ENCODE measurements around the gene STAC2. TPM values are rescaled to one million over a fixed set of nuclear protein-coding genes. Genes with fewer than 3 reads are reported as not detected.

The STAC2 gene
- total and polyA plus RNA-seq, 9 donors = 0.04 to 0.30 (median 0.18) TPM

- peaks cover 32% of the 10 kb centered on the region for H3K4me1 ChIP-seq (ENCODE audit: control insufficient read depth, insufficient read depth, low read length)
- 70% methylated on average over 11 of the region's 11 CpGs for WGBS (ENCODE audit: insufficient coverage)
- no peak overlapping the region for H3K4me3 ChIP-seq (ENCODE audit: low read length)
- H3K36me3 ChIP-seq (ENCODE audit: control insufficient read depth, insufficient read depth, low read length) = no peaks in the 10 kb centered on the region
- peaks cover 44% of the 10 kb centered on the region for H3K27me3 ChIP-seq (ENCODE audit: control insufficient read depth, insufficient read depth, low read length)
- H3K27ac ChIP-seq (ENCODE audit: low read length) = no peak overlapping the region
- DNase-seq = no peak
- H3K9me3 ChIP-seq (replicated peaks; ENCODE audit: control insufficient read depth, low read depth, low read length) = no peaks in the 10 kb centered on the region
Observed at GRCh38 chr17:39212195-39212810, 13.4 kb downstream of the STAC2 start.

- Histone ChIP-seq H3K4me1 (ENCODE audit: control insufficient read depth, insufficient read depth, low read length) (peaks cover 35% of the 10 kb centered on the region), H3K36me3 (ENCODE audit: control insufficient read depth, insufficient read depth, low read length) (peaks cover 2% of the 10 kb centered on the region), H3K27me3 (ENCODE audit: control insufficient read depth, insufficient read depth, low read length) (peaks cover 29% of the 10 kb centered on the region), H3K4me3 (ENCODE audit: low read length) (peak overlapping the region; percentile 37), H3K27ac (ENCODE audit: low read length) (no peak overlapping the region), H3K9me3 (replicated peaks; ENCODE audit: control insufficient read depth, low read depth, low read length) (no peaks in the 10 kb centered on the region)
- DNase-seq = no peak
- 2% methylated on average over 13 of the region's 22 CpGs for WGBS (ENCODE audit: insufficient coverage)
Observed at GRCh38 chr17:39210093-39210434, 15.7 kb downstream of the STAC2 start.

- no peaks in the 10 kb centered on the region for H3K9me3 ChIP-seq (replicated peaks; ENCODE audit: control insufficient read depth, low read depth, low read length)
- WGBS (ENCODE audit: insufficient coverage) = 3% methylated on average over 29 of the region's 39 CpGs
- H3K4me1 ChIP-seq (ENCODE audit: control insufficient read depth, insufficient read depth, low read length) = peaks cover 35% of the 10 kb centered on the region
- peaks cover 8% of the 10 kb centered on the region for H3K36me3 ChIP-seq (ENCODE audit: control insufficient read depth, insufficient read depth, low read length)
- peak; percentile 80 for DNase-seq
- H3K27me3 ChIP-seq (ENCODE audit: control insufficient read depth, insufficient read depth, low read length) = peaks cover 24% of the 10 kb centered on the region
- H3K27ac ChIP-seq (ENCODE audit: low read length) = no peak overlapping the region
- peak overlapping the region; percentile 37 for H3K4me3 ChIP-seq (ENCODE audit: low read length)
Observed at GRCh38 chr17:39209317-39210092, 16.2 kb downstream of the STAC2 start.

- Histone ChIP-seq H3K4me1 (ENCODE audit: control insufficient read depth, insufficient read depth, low read length) (peaks cover 35% of the 10 kb centered on the region), H3K4me3 (ENCODE audit: low read length) (no peak overlapping the region), H3K36me3 (ENCODE audit: control insufficient read depth, insufficient read depth, low read length) (peaks cover 14% of the 10 kb centered on the region), H3K27me3 (ENCODE audit: control insufficient read depth, insufficient read depth, low read length) (peaks cover 20% of the 10 kb centered on the region), H3K27ac (ENCODE audit: low read length) (no peak overlapping the region), H3K9me3 (replicated peaks; ENCODE audit: control insufficient read depth, low read depth, low read length) (no peaks in the 10 kb centered on the region)
- no peak for DNase-seq
- WGBS (ENCODE audit: insufficient coverage) = 37% methylated on average over 6 of the region's 8 CpGs
Observed at GRCh38 chr17:39208893-39209292, 16.9 kb downstream of the STAC2 start.

GRCh38 chr17:39208136-39208535 is 17.6 kb downstream of the STAC2 start:
- Histone ChIP-seq H3K4me3 (ENCODE audit: low read length) (no peak overlapping the region), H3K36me3 (ENCODE audit: control insufficient read depth, insufficient read depth, low read length) (peaks cover 21% of the 10 kb centered on the region), H3K9me3 (replicated peaks; ENCODE audit: control insufficient read depth, low read depth, low read length) (no peaks in the 10 kb centered on the region), H3K4me1 (ENCODE audit: control insufficient read depth, insufficient read depth, low read length) (peaks cover 35% of the 10 kb centered on the region), H3K27ac (ENCODE audit: low read length) (no peak overlapping the region), H3K27me3 (ENCODE audit: control insufficient read depth, insufficient read depth, low read length) (peaks cover 19% of the 10 kb centered on the region)
- no peak for DNase-seq
- WGBS (ENCODE audit: insufficient coverage) = 48% methylated on average over 7 of the region's 7 CpGs

GRCh38 chr17:39205112-39205526 is 20.6 kb downstream of the STAC2 start:
- no peak for DNase-seq
- Histone ChIP-seq H3K27me3 (ENCODE audit: control insufficient read depth, insufficient read depth, low read length) (peaks cover 8% of the 10 kb centered on the region), H3K4me3 (ENCODE audit: low read length) (no peak overlapping the region), H3K4me1 (ENCODE audit: control insufficient read depth, insufficient read depth, low read length) (peaks cover 37% of the 10 kb centered on the region), H3K9me3 (replicated peaks; ENCODE audit: control insufficient read depth, low read depth, low read length) (no peaks in the 10 kb centered on the region), H3K36me3 (ENCODE audit: control insufficient read depth, insufficient read depth, low read length) (peaks cover 41% of the 10 kb centered on the region), H3K27ac (ENCODE audit: low read length) (no peak overlapping the region)
- 94% methylated on average over 2 of the region's 3 CpGs for WGBS (ENCODE audit: insufficient coverage)

- Histone ChIP-seq H3K4me3 (ENCODE audit: low read length) (no peak overlapping the region), H3K4me1 (ENCODE audit: control insufficient read depth, insufficient read depth, low read length) (peaks cover 32% of the 10 kb centered on the region), H3K27me3 (ENCODE audit: control insufficient read depth, insufficient read depth, low read length) (peaks cover under 1% of the 10 kb centered on the region), H3K9me3 (replicated peaks; ENCODE audit: control insufficient read depth, low read depth, low read length) (no peaks in the 10 kb centered on the region), H3K27ac (ENCODE audit: low read length) (no peak overlapping the region), H3K36me3 (ENCODE audit: control insufficient read depth, insufficient read depth, low read length) (peaks cover 41% of the 10 kb centered on the region)
- no peak for DNase-seq
- 83% methylated on average over 1 of the region's 8 CpGs for WGBS (ENCODE audit: insufficient coverage)
Observed at GRCh38 chr17:39204245-39204644, 21.5 kb downstream of the STAC2 start.

- Histone ChIP-seq H3K4me1 (ENCODE audit: control insufficient read depth, insufficient read depth, low read length) (peaks cover 36% of the 10 kb centered on the region), H3K9me3 (replicated peaks; ENCODE audit: control insufficient read depth, low read depth, low read length) (no peaks in the 10 kb centered on the region), H3K27me3 (ENCODE audit: control insufficient read depth, insufficient read depth, low read length) (no peaks in the 10 kb centered on the region), H3K36me3 (ENCODE audit: control insufficient read depth, insufficient read depth, low read length) (peaks cover 41% of the 10 kb centered on the region), H3K4me3 (ENCODE audit: low read length) (peak overlapping the region; percentile 58), H3K27ac (ENCODE audit: low read length) (peak overlapping the region; percentile 93)
- DNase-seq = no peak
- WGBS (ENCODE audit: insufficient coverage) = 25% methylated on average over 7 of the region's 11 CpGs
Observed at GRCh38 chr17:39200957-39201510, 24.7 kb downstream of the STAC2 start.

- peaks cover 44% of the 10 kb centered on the region for H3K4me1 ChIP-seq (ENCODE audit: control insufficient read depth, insufficient read depth, low read length)
- DNase-seq = no peak
Observed at GRCh38 chr17:39200070-39200879, 25.5 kb downstream of the STAC2 start, which contains the start of gene RPL19. Gene RPL19, plus strand, starts transcription at chr17:39200283. Its CDS starts 62 bp downstream, at chr17:39200345.

GRCh38 chr17:39199820-39200069 is 26.0 kb downstream of the STAC2 start:
- H3K4me1 ChIP-seq (ENCODE audit: control insufficient read depth, insufficient read depth, low read length) = peaks cover 49% of the 10 kb centered on the region
- H3K36me3 ChIP-seq (ENCODE audit: control insufficient read depth, insufficient read depth, low read length) = peaks cover 35% of the 10 kb centered on the region
- WGBS (ENCODE audit: insufficient coverage) = 0% methylated on average over 6 of the region's 10 CpGs
- no peaks in the 10 kb centered on the region for H3K27me3 ChIP-seq (ENCODE audit: control insufficient read depth, insufficient read depth, low read length)
- H3K4me3 ChIP-seq (ENCODE audit: low read length) = peak overlapping the region; percentile 58
- H3K27ac ChIP-seq (ENCODE audit: low read length) = peak overlapping the region; percentile 93
- no peaks in the 10 kb centered on the region for H3K9me3 ChIP-seq (replicated peaks; ENCODE audit: control insufficient read depth, low read depth, low read length)
- DNase-seq = peak; percentile 97

More at GRCh38 chr17:39200070-39200879, 25.5 kb downstream of the STAC2 start, which contains the start of gene RPL19:
- peaks cover 41% of the 10 kb centered on the region for H3K36me3 ChIP-seq (ENCODE audit: control insufficient read depth, insufficient read depth, low read length)
- H3K27ac ChIP-seq (ENCODE audit: low read length) = peak within 1 kb of the TSS; percentile 93
- H3K4me3 ChIP-seq (ENCODE audit: low read length) = peak within 1 kb of the TSS; percentile 58
- WGBS (ENCODE audit: insufficient coverage) = 0% methylated on average over 37 of the region's 52 CpGs
- no peaks in the 10 kb centered on the region for H3K9me3 ChIP-seq (replicated peaks; ENCODE audit: control insufficient read depth, low read depth, low read length)
- no peaks in the 10 kb centered on the region for H3K27me3 ChIP-seq (ENCODE audit: control insufficient read depth, insufficient read depth, low read length)
